D721Med (cell line): Measurements from ENCODE around the gene DAB1.

Experiments
- DNase-seq: peaks from one replicate; pipeline ENCODE4 v3.0.0; 2011; ENCODE audit warnings: low spot score; ENCODE audit not compliant: insufficient read length
- FAIRE-seq: peaks from 2 replicates; lab custom pipeline; 2011; peaks lifted over from hg19 to GRCh38; lab: Jason Lieb, UNC
- TF ChIP-seq, protein P1 (sequence below): IDR thresholded peaks from 2 replicates; pipeline ENCODE4 v1.5.1; 2012; ENCODE audit warnings: mild to moderate bottlenecking, control low read depth; ENCODE audit not compliant: insufficient read depth; ENCODE audit errors: missing control alignments

DAB1 gene

GRCh38 chr1:57129865-57130264, 294.0 kb downstream of the DAB1 start:
- DNase-seq (no peak), FAIRE-seq (no peak)
- TF ChIP-seq, protein P1, sequence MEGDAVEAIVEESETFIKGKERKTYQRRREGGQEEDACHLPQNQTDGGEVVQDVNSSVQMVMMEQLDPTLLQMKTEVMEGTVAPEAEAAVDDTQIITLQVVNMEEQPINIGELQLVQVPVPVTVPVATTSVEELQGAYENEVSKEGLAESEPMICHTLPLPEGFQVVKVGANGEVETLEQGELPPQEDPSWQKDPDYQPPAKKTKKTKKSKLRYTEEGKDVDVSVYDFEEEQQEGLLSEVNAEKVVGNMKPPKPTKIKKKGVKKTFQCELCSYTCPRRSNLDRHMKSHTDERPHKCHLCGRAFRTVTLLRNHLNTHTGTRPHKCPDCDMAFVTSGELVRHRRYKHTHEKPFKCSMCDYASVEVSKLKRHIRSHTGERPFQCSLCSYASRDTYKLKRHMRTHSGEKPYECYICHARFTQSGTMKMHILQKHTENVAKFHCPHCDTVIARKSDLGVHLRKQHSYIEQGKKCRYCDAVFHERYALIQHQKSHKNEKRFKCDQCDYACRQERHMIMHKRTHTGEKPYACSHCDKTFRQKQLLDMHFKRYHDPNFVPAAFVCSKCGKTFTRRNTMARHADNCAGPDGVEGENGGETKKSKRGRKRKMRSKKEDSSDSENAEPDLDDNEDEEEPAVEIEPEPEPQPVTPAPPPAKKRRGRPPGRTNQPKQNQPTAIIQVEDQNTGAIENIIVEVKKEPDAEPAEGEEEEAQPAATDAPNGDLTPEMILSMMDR, result no peak

GRCh38 chr1:57127976-57128375, 295.9 kb downstream of the DAB1 start:
- FAIRE-seq (no peak), DNase-seq (no peak)
- TF ChIP-seq, protein P1, result no peak

DNA sequence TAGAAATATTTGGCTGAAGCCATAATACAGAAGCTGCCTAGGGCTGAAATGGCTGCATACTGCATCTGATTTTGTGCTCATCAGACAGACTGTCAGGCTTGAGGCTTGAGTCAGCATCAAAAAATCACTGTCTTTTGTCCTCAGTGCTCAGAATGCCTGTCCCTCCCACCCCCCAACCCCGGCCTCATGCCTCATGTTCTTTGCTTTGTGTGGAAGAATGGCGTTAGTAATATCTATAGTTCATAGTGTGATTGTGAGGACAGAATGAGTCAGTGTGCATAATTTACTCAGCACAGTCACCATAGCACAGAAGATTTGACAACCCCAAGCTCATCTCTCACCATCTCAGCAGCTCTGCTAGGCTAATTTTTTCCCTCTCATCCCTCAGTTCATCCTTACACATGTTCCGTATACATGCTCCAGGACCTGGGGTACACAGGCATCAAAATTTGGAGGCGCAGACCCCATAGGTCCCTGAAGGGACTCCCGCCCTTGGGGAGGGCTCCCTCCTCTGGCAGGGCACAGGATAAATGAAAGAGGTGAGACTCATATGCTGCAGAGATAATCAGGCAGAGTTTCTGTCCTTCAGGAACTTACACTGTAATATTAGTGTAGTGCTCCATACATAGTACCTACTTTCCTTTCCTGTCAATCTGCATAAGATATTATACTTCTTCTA, 299.0 kb downstream of the DAB1 start:
- FAIRE-seq (no peak), DNase-seq (no peak)
- TF ChIP-seq, protein P1, result no peak

GRCh38 chr1:57124170-57124569, 299.7 kb downstream of the DAB1 start:
- TF ChIP-seq, protein P1, result no peak
- DNase-seq (no peak), FAIRE-seq (no peak)

DNA sequence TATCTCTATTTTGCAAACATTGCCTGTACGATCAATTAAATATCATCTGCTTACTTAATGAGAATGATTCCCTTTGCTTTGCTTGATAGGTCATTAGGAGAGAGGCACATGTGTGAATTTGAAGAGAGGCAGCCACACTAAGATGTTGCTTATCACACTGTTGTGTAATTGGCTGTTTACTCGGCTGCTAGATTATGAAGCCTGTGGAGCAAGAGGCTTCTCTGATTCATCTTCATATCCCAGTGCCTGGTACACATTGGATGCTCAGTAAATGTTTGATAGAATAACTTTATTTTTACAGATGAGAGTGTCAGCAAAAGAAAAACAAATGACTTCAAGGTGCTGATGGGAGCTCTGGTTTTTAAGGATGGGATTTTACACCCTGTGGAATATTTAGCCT, 301.8 kb downstream of the DAB1 start:
- FAIRE-seq (no peak), DNase-seq (no peak)
- TF ChIP-seq, protein P1, result no peak

DNA sequence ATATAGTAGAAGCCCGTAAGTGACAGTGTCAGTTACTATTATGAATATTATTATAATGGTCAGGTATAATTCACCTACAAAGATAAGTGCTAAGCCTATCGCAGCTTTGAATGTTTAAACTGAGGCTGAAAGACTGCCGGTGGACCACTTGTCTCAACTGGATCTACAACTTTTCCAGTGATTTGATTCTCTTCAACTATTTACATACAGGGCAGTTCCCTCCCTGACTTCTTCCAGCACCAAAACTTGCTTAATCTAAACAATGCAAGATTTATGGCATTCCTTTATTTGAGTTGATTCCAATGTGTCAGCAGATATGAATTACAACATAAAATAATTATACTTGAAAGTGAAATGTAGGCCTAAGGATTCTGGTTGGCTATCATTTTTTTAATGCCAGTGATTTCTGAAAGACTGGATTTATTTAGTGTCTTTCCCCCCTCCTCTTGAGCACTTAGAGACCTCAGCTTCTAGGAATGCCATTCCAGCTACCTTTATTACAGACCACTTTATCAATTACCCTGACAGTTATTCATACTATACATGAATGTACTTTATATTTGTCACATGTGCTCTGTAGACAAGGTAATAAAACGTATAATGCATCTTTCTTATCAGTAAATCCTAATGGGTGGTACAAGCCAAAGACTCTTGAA, 304.8 kb downstream of the DAB1 start:
- TF ChIP-seq, protein P1, result no peak
- FAIRE-seq (no peak), DNase-seq (no peak)

- FAIRE-seq (no peak), DNase-seq (no peak)
- TF ChIP-seq, protein P1, result no peak
Measured at GRCh38 chr1:57117753-57118152, 306.1 kb downstream of the DAB1 start.
